CD1c-positive myeloid dendritic cell (primary cell): Measurements from ENCODE around the gene TTC7B.

Source experiments
- DNase-seq: peaks from one replicate; pipeline ENCODE4 v3.0.0-alpha.2; 2016; ENCODE audit errors: extremely low spot score

The TTC7B gene

GRCh38 chr14:90777358-90777757, 38.9 kb downstream of the TTC7B start:
- no peak for DNase-seq

- no peak for DNase-seq
These were observed 40.8 kb downstream of the TTC7B start for GRCh38 chr14:90775441-90775840.

GRCh38 chr14:90774316-90774715, 41.9 kb downstream of the TTC7B start:
- DNase-seq, result no peak

GRCh38 chr14:90773705-90774104, 42.5 kb downstream of the TTC7B start:
- DNase-seq, result no peak

- DNase-seq, result no peak
These were observed 43.1 kb downstream of the TTC7B start for GRCh38 chr14:90773196-90773486.

- no peak for DNase-seq
These were observed 48.3 kb downstream of the TTC7B start for GRCh38 chr14:90767899-90768298.

GRCh38 chr14:90760591-90761316, 55.5 kb downstream of the TTC7B start:
- peak; percentile 41 for DNase-seq

- no peak for DNase-seq
These were observed 56.2 kb downstream of the TTC7B start for GRCh38 chr14:90760078-90760444.

GRCh38 chr14:90759370-90760077, 56.7 kb downstream of the TTC7B start:
- no peak for DNase-seq

- peak; percentile 37 for DNase-seq
These were observed 57.3 kb downstream of the TTC7B start for GRCh38 chr14:90758959-90759358.

GRCh38 chr14:90758028-90758889, 58.0 kb downstream of the TTC7B start:
- peak; percentile 97 for DNase-seq

- DNase-seq, result no peak
These were observed 58.8 kb downstream of the TTC7B start for GRCh38 chr14:90757452-90757851.

- peak; percentile 16 for DNase-seq
These were observed 59.4 kb downstream of the TTC7B start for GRCh38 chr14:90756755-90757345.

- DNase-seq, result peak; percentile 40
These were observed 60.4 kb downstream of the TTC7B start for GRCh38 chr14:90755661-90756304.

GRCh38 chr14:90753456-90754005, 62.7 kb downstream of the TTC7B start:
- DNase-seq, result no peak

GRCh38 chr14:90750701-90751100, 65.5 kb downstream of the TTC7B start:
- DNase-seq, result no peak

- no peak for DNase-seq
These were observed 66.0 kb downstream of the TTC7B start for GRCh38 chr14:90750191-90750590.

GRCh38 chr14:90747909-90748308, 68.3 kb downstream of the TTC7B start:
- DNase-seq, result no peak

GRCh38 chr14:90743826-90744225, 72.4 kb downstream of the TTC7B start:
- no peak for DNase-seq

- no peak for DNase-seq
These were observed 72.8 kb downstream of the TTC7B start for GRCh38 chr14:90743425-90743824.

- no peak for DNase-seq
These were observed 73.5 kb downstream of the TTC7B start for GRCh38 chr14:90742729-90743128.

- DNase-seq, result no peak
These were observed 74.0 kb downstream of the TTC7B start for GRCh38 chr14:90742252-90742651.
